ENCODE measurements around the gene DNM2.

Gene DNM2

GRCh38 chr19:10852098-10852800, 134.4 kb downstream of the DNM2 start:
- H3K4me3 ChIP-seq (ENCODE audit: low read length), result no peak overlapping the region
- H3K4me2 ChIP-seq (ENCODE audit: low read length), result no peak overlapping the region
- H4K20me1 ChIP-seq (ENCODE audit: control insufficient read depth, insufficient read depth, low read depth, low read length), result no peaks in the 10 kb centered on the region
- H3K9me3 ChIP-seq (ENCODE audit: control insufficient read depth, insufficient read depth, low read length), result no peaks in the 10 kb centered on the region
- peaks cover 4% of the 10 kb centered on the region; the same call in 1 of the 2 replicates for H3K27me3 ChIP-seq (ENCODE audit: control insufficient read depth, low read length)
- no peaks in the 10 kb centered on the region for H3F3A ChIP-seq (ENCODE audit: control insufficient read depth, insufficient read depth)
- no peaks in the 10 kb centered on the region for H3K9me2 ChIP-seq (replicated peaks; ENCODE audit: control insufficient read depth, low read length)
- H3K79me2 ChIP-seq (ENCODE audit: control insufficient read depth, low read length), result no peaks in the 10 kb centered on the region
- H3K4me1 ChIP-seq (ENCODE audit: control insufficient read depth, low read length), result peaks cover 8% of the 10 kb centered on the region
- TF ChIP-seq EZH2phosphoT487 (IDR thresholded peaks at IDR 0.05; ENCODE audit: borderline replicate concordance, low read length) (no peak), CTCF (IDR thresholded peaks at IDR 0.05; ENCODE audit: low read depth, low read length, poor library complexity, severe bottlenecking) (no peak)
- no peak overlapping the region for H3K27ac ChIP-seq (ENCODE audit: low read depth, low read length)
- no peaks in the 10 kb centered on the region for H3K36me3 ChIP-seq (ENCODE audit: control insufficient read depth, low read length)

GRCh38 chr19:10852941-10853340, 135.1 kb downstream of the DNM2 start:
- Histone ChIP-seq H3K27ac (ENCODE audit: low read depth, low read length) (no peak overlapping the region), H3K4me1 (ENCODE audit: control insufficient read depth, low read length) (peaks cover 8% of the 10 kb centered on the region), H4K20me1 (ENCODE audit: control insufficient read depth, insufficient read depth, low read depth, low read length) (no peaks in the 10 kb centered on the region), H3K79me2 (ENCODE audit: control insufficient read depth, low read length) (no peaks in the 10 kb centered on the region), H3K27me3 (ENCODE audit: control insufficient read depth, low read length) (peaks cover 4% of the 10 kb centered on the region; the same call in 1 of the 2 replicates), H3K4me2 (ENCODE audit: low read length) (no peak overlapping the region), H3K4me3 (ENCODE audit: low read length) (no peak overlapping the region), H3F3A (ENCODE audit: control insufficient read depth, insufficient read depth) (no peaks in the 10 kb centered on the region), H3K36me3 (ENCODE audit: control insufficient read depth, low read length) (no peaks in the 10 kb centered on the region), H3K9me2 (replicated peaks; ENCODE audit: control insufficient read depth, low read length) (no peaks in the 10 kb centered on the region), H3K9me3 (ENCODE audit: control insufficient read depth, insufficient read depth, low read length) (no peaks in the 10 kb centered on the region)
- TF ChIP-seq EZH2phosphoT487 (IDR thresholded peaks at IDR 0.05; ENCODE audit: borderline replicate concordance, low read length), result no peak
- TF ChIP-seq CTCF (IDR thresholded peaks at IDR 0.05; ENCODE audit: low read depth, low read length, poor library complexity, severe bottlenecking), result no peak

- Histone ChIP-seq H3K27me3 (ENCODE audit: control insufficient read depth, low read length) (no peaks in the 10 kb centered on the region), H3K4me1 (ENCODE audit: control insufficient read depth, low read length) (0 out of 2 replicates have a peak, but pooled peaks cover 3% of the 10 kb centered on the region), H3K9me3 (ENCODE audit: control insufficient read depth, insufficient read depth, low read length) (no peaks in the 10 kb centered on the region), H4K20me1 (ENCODE audit: control insufficient read depth, insufficient read depth, low read depth, low read length) (no peaks in the 10 kb centered on the region), H3K36me3 (ENCODE audit: control insufficient read depth, low read length) (no peaks in the 10 kb centered on the region), H3K27ac (ENCODE audit: low read depth, low read length) (no peak overlapping the region), H3K9me2 (replicated peaks; ENCODE audit: control insufficient read depth, low read length) (no peaks in the 10 kb centered on the region), H3K79me2 (ENCODE audit: control insufficient read depth, low read length) (no peaks in the 10 kb centered on the region), H3K4me2 (ENCODE audit: low read length) (no peak overlapping the region), H3F3A (ENCODE audit: control insufficient read depth, insufficient read depth) (no peaks in the 10 kb centered on the region), H3K4me3 (ENCODE audit: low read length) (no peak overlapping the region)
- TF ChIP-seq CTCF (IDR thresholded peaks at IDR 0.05; ENCODE audit: low read depth, low read length, poor library complexity, severe bottlenecking) (no peak), EZH2phosphoT487 (IDR thresholded peaks at IDR 0.05; ENCODE audit: borderline replicate concordance, low read length) (no peak)
Measured at GRCh38 chr19:10854350-10855089, 136.6 kb downstream of the DNM2 start.
